Activated CD4-positive, CD25-positive, alpha-beta regulatory T cell treated with anti-CD3 and anti-CD28 coated beads, Interleukin-2, amount 50 U/mL, for 72 hours (primary cell): Measurements from ENCODE around the gene GMCL2.
A peak's percentile ranks its signal among the peaks of the same experiment; 100 is the strongest.

Experiments used
- DNase-seq: peaks from one replicate; pipeline ENCODE4 v3.0.0; 2021

The GMCL2 gene

GRCh38 chr5:178221853-178222252, 34.7 kb upstream of the GMCL2 start:
- DNase-seq = no peak

- no peak for DNase-seq
Observed at GRCh38 chr5:178221282-178221681, 34.1 kb upstream of the GMCL2 start.

- DNase-seq = no peak
Observed at GRCh38 chr5:178218827-178219226, 31.7 kb upstream of the GMCL2 start.

- DNase-seq = no peak
Observed at GRCh38 chr5:178218237-178218776, 31.1 kb upstream of the GMCL2 start.

- DNase-seq = no peak
Observed at GRCh38 chr5:178216779-178217178, 29.6 kb upstream of the GMCL2 start.

- no peak for DNase-seq
Observed at GRCh38 chr5:178216088-178216534, 28.9 kb upstream of the GMCL2 start.

- DNase-seq = no peak
Observed at GRCh38 chr5:178215280-178216002, 28.3 kb upstream of the GMCL2 start.

- DNase-seq = no peak
Observed at GRCh38 chr5:178214160-178214803, 27.1 kb upstream of the GMCL2 start.

GRCh38 chr5:178213748-178214151, 26.6 kb upstream of the GMCL2 start:
- no peak for DNase-seq

GRCh38 chr5:178213003-178213461, 25.9 kb upstream of the GMCL2 start:
- DNase-seq = no peak

GRCh38 chr5:178212241-178213002, 25.3 kb upstream of the GMCL2 start:
- no peak for DNase-seq

GRCh38 chr5:178211095-178212048, 24.2 kb upstream of the GMCL2 start:
- DNase-seq = no peak

GRCh38 chr5:178210686-178211085, 23.5 kb upstream of the GMCL2 start:
- DNase-seq = no peak

GRCh38 chr5:178210073-178210535, 22.9 kb upstream of the GMCL2 start:
- no peak for DNase-seq

- no peak for DNase-seq
Observed at GRCh38 chr5:178209334-178210072, 22.3 kb upstream of the GMCL2 start.

- peak; percentile 5 for DNase-seq
Observed at GRCh38 chr5:178208540-178209227, 21.5 kb upstream of the GMCL2 start.

GRCh38 chr5:178207917-178208280, 20.7 kb upstream of the GMCL2 start:
- peak; percentile 19 for DNase-seq

GRCh38 chr5:178207183-178207916, 20.2 kb upstream of the GMCL2 start:
- DNase-seq = peak; percentile 19

GRCh38 chr5:178206166-178207101, 19.3 kb upstream of the GMCL2 start:
- DNase-seq = peak; percentile 14
